Inflammatory macrophage treated with lipopolysaccharide for 4 hours (primary cell): ENCODE data around the gene FCAR.
"Not testable (repeated sequence)": the region's sequence is repeated elsewhere in the genome, so short reads cannot be mapped to it uniquely, and the experiment has no call there.

Experiments
- DNase-seq: peaks from one replicate; pipeline ENCODE4 v3.0.0-alpha.2; 2020

FCAR gene

DNA sequence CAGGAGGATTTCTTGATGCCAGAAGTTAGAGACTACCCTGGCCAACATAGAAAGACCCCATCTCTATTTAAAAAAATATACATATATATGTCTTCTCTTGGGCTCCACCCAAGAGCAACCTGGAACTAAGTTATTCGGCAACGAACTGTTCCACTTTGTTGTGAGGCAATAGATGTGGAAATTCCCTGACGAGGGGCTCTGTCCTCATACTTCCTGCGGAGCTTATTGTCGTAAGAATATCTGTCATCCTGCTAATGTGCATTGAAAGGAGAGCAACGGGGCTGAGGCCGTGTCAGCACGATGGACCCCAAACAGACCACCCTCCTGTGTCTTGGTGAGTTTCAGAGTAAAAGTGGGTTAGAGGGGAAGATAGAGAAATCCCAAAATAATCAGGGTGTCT, at the start of gene FCAR:
Gene FCAR (plus strand): TSS at position 246 of the 400 bp plus-strand sequence. CDS start 55 bp downstream, at position 301.
- peak; percentile 96 for DNase-seq

DNA sequence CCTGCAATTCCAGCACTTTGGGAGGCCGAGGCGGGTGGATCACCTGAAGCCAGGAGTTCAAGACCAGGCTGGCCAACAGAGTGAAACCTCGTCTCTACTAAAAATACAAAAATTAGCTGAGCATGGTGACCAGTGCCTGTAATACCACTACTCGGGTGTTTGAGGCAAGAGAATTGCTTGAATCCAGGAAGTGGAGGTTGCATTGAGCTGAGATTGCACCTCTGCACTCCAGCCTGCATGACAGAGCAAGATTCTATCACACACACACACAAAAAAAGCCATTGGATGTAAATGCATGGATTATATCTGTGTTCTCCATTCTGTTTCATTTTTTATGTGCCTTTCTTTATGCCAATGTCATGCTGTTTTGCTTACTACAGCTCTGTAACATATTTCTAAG, 49.6 kb upstream of the FCAR start:
- DNase-seq, result peak; percentile 19

DNA sequence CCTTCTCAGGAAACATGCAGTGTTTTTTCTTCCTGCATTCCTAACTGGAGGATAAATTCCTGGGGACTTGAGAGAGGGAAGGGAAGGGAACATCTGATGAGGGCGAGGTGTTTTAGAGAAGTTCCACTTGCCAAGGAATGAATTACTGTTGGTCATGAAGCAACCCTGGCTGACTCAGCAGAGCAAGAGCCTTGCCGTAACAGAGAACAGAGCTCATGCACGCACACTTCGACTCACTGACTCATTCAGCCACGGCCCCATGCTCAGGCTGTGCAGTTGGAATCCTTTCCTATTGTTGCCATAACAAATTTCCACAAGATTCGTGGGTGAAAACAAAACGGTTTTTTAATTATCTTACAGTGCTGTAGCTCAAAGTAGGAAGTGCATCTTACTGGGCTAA, 48.7 kb upstream of the FCAR start:
- DNase-seq, result peak; percentile 7

DNA sequence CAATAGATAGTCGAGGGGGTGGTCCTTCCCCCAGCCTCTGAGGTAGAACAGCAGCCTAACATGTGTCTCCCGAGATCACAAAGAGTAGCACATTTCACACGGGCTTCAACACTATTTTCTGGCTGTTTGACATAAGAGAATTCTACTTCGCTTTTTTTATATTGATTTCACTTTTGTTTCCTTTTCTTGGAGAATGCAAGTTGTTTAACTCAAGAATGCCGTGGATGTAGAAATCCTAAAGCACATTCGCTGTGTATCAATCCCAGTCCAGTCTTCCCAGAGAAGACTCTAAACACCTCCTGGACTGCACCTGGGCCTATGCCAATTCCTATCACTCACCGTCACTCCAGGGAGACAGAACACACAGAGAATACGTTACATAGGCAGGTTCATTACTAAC, 46.0 kb upstream of the FCAR start:
- peak; percentile 74 for DNase-seq

- DNase-seq, result not testable (repeated sequence)
These were observed 41.5 kb upstream of the FCAR start, which contains the start of gene KIR2DS4 for GRCh38 chr19:54832496-54832895. TSS of gene KIR2DS4 (plus strand) at chr19:54832676.

GRCh38 chr19:54835126-54835525, 38.9 kb upstream of the FCAR start:
- not testable (repeated sequence) for DNase-seq

DNA sequence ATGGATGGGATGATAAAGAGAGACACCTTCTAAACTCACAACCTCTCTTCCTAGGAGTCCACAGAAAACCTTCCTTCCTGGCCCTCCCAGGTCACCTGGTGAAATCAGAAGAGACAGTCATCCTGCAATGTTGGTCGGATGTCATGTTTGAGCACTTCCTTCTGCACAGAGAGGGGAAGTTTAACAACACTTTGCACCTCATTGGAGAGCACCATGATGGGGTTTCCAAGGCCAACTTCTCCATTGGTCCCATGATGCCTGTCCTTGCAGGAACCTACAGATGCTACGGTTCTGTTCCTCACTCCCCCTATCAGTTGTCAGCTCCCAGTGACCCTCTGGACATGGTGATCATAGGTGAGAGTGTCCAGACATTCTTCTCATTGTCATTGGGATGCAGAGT, 36.5 kb upstream of the FCAR start:
- peak; percentile 67 for DNase-seq

- DNase-seq, result not testable (repeated sequence)
These were observed 30.9 kb upstream of the FCAR start for GRCh38 chr19:54843171-54843570.

DNA sequence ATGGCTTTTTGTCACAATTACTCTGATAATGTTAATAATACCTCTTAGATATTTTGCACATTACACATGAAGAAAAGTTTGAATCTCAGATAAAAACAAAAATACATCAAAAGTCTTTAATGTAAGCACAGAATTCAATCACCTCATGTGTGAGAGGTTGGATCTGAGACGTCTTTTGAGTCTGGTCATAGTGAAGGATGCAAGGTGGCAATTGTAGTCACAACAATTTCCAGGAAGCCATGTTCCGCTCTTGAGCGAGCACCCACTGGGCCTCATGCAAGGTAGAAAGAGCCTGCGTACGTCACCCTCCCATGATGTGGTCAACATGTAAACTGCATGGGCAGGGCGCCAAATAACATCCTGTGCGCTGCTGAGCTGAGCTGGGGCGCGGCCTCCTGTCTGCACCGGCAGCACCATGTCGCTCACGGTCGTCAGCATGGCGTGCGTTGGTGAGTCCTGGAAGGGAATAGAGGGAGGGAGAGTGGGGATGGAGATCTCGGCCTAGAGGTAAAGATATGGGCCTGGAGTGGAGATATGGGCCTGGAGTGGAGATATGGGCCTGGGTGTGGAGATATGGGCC, 23.9 kb upstream of the FCAR start, which contains the start of gene KIR3DL2:
Gene KIR3DL2 (plus strand): TSS at position 383 of the 580 bp plus-strand sequence. CDS start 33 bp downstream, at position 416.
- DNase-seq, result not testable (repeated sequence)

DNA sequence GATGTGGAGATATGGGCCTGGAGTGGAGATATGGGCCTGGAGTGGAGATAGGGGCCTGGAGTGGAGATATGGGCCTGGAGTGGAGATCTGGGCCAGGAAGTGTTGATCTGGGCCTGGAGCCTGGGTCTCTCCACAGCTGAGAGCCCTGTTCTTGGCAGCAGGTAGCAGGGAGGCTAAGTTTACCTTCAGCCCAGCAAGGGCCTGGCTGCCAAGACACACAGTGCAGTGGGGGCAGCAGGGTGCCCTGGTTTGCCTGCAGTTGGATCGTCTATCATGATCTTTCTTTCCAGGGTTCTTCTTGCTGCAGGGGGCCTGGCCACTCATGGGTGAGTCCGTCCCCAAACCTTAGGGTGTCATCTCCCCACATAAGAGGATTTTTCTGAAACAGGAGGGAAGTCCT, 23.1 kb upstream of the FCAR start:
- DNase-seq, result no peak

- DNase-seq, result no peak
These were observed 22.7 kb upstream of the FCAR start for GRCh38 chr19:54851353-54851752.

- peak; percentile 60 for DNase-seq
These were observed 18.8 kb upstream of the FCAR start for GRCh38 chr19:54855241-54855640.

GRCh38 chr19:54858476-54858875, 15.6 kb upstream of the FCAR start:
- not testable (repeated sequence) for DNase-seq

DNA sequence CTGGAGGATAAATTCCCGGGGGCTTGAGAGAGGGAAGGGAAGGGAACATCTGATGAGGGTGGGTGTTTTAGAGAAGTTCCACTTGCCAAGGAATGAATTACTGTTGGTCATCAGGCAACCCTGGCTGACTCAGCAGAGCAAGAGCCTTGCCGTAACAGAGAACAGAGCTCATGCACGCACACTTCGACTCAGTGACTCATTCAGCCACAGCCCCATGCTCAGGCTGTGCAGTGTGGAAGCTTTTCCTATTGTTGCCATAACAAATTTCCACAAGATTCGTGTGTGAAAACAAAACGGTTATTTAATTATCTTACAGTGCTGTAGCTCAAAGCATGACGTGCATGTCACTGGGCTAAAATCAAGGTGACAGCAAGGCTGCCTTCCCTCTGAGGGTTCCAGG, 14.6 kb upstream of the FCAR start:
- DNase-seq, result peak; percentile 80

GRCh38 chr19:54863459-54863858, 10.6 kb upstream of the FCAR start:
- not testable (repeated sequence) for DNase-seq

DNA sequence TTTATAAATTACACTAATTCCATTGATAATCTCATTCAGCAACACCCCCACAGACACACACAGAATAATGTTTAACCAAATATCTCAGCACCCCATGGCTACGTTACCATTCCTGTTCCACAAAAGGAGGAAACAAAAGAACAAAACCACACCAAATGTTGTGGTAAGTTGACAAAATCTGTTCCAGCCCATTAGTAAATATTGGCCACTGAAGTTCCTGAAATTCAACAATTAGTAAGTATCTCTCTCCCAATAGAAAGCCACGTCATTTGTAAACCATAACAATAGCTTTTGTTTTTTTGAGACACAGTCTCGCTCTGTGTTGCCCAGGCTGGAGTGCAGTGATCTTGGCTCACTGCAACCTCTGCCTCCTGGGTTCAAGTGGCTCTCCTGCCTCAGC, 2.3 kb upstream of the FCAR start:
- DNase-seq, result peak; percentile 77

GRCh38 chr19:54875506-54875905, 1.5 kb downstream of the FCAR start:
- peak; percentile 81 for DNase-seq

- peak; percentile 77 for DNase-seq
These were observed 3.4 kb downstream of the FCAR start for GRCh38 chr19:54877471-54877870.

- no peak for DNase-seq
These were observed 7.8 kb downstream of the FCAR start for GRCh38 chr19:54881884-54882283.

DNA sequence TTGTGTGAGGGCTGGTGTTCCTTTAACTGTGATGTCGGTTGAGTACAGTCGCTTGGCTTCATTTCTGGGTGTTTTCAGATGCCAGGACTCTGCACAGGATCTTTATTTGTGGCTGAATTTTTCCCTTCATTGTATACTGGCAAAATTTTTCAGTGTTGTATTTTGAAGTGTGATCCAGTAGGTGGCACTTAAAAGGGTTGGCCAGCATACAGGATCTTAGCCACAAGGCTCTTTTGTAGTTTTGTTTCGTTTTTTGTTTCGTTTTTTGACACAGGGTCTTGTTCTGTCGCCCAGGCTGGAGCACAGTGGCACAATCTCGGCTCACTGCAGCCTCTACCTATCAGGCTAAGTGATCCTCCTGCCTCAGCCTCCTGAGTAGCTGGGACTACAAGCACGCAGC, 8.7 kb downstream of the FCAR start:
- DNase-seq, result peak; percentile 82

GRCh38 chr19:54883228-54883627, 9.2 kb downstream of the FCAR start:
- DNase-seq, result no peak

GRCh38 chr19:54888239-54888638, 14.2 kb downstream of the FCAR start:
- DNase-seq, result peak; percentile 26

DNA sequence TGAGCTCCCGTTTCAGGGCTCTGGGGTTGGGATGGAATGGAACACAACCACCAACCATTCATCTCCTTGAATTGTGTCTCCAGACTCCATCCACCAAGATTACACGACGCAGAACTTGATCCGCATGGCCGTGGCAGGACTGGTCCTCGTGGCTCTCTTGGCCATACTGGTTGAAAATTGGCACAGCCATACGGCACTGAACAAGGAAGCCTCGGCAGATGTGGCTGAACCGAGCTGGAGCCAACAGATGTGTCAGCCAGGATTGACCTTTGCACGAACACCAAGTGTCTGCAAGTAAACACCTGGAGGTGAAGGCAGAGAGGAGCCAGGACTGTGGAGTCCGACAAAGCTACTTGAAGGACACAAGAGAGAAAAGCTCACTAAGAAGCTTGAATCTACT, 15.5 kb downstream of the FCAR start:
- DNase-seq, result no peak

- no peak for DNase-seq
These were observed 19.4 kb downstream of the FCAR start for GRCh38 chr19:54893406-54893805.

- not testable (repeated sequence) for DNase-seq
These were observed 20.1 kb downstream of the FCAR start for GRCh38 chr19:54894106-54894505.
